Lung (tissue), 12 donors: Measurements from ENCODE around the gene FIS1. TPM values are rescaled to one million over a fixed set of nuclear protein-coding genes. Genes with fewer than 3 reads are reported as not detected.

Experiments used
- ATAC-seq: fragments of 200-7000 bp; cut with Tn5 transposase; one replicate; pipeline ENCODE4 v1.9.1; 2020; ENCODE audit warnings: moderate number of reproducible peaks; ENCODE audit not compliant: insufficient read depth, low FRiP score
- DNase-seq, 3 donors: peaks; one replicate each; pipeline ENCODE4 v3.0.0-alpha.2; 2013 to 2017
- H3K27ac ChIP-seq, 2 donors: one replicate each; pipeline ENCODE4 v1.5.1; 2013; ENCODE audit warnings: mild to moderate bottlenecking in 2 of 2, moderate library complexity in 2 of 2, control low read depth in 1 of 2, inconsistent platforms in 1 of 2, low read depth in 1 of 2, low read length in 1 of 2
- H3K27me3 ChIP-seq, 3 donors: one replicate each; pipeline ENCODE4 v1.5.1; 2013; ENCODE audit warnings: low read length in 2 of 3; ENCODE audit not compliant: control insufficient read depth in 3 of 3, insufficient read depth in 3 of 3
- H3K36me3 ChIP-seq, 4 donors: one replicate each; pipeline ENCODE4 v1.5.1; 2013; ENCODE audit warnings: low read length in 4 of 4, mild to moderate bottlenecking in 1 of 4, moderate library complexity in 1 of 4; ENCODE audit not compliant: control insufficient read depth in 4 of 4, insufficient read depth in 4 of 4
- H3K4me1 ChIP-seq, 5 donors: one replicate each; pipeline ENCODE4 v1.5.1; 2013; ENCODE audit warnings: low read length in 5 of 5, mild to moderate bottlenecking in 2 of 5, moderate library complexity in 1 of 5; ENCODE audit not compliant: control insufficient read depth in 5 of 5, insufficient read depth in 5 of 5
- H3K4me3 ChIP-seq: one replicate; pipeline ENCODE4 v1.5.1; 2013; ENCODE audit warnings: mild to moderate bottlenecking, control low read depth, moderate library complexity
- H3K9ac ChIP-seq, 2 donors: one replicate each; pipeline ENCODE4 v1.5.1; 2013; ENCODE audit warnings: low read length in 2 of 2, control low read depth in 1 of 2; ENCODE audit not compliant: insufficient read depth in 1 of 2
- H3K9me3 ChIP-seq, 4 donors: one replicate each; pipeline ENCODE4 v1.5.1; 2013; ENCODE audit warnings: low read length in 3 of 4, mild to moderate bottlenecking in 1 of 4, moderate library complexity in 1 of 4; ENCODE audit not compliant: control insufficient read depth in 4 of 4, insufficient read depth in 3 of 4
- CTCF ChIP-seq: IDR thresholded peaks from 2 replicates; pipeline ENCODE4 v1.5.1; 2012; ENCODE audit warnings: mild to moderate bottlenecking; ENCODE audit errors: control extremely low read depth, extremely low read depth
- WGBS, 2 donors: extraction: QIAGEN DNeasy Blood & Tissue Kit; methylation state at CpG; one replicate each; pipeline ENCODE4 v1.1.7; 2013; 5-methylcytosine and 5-hydroxymethylcytosine counted together
- polyA plus RNA-seq, 2 donors: library from polyadenylated mRNA; stranded (reverse); fragments of 200-250 nt; gene quantifications; one replicate each; pipeline ENCODE4 v1.2.1, GENCODE V29; 2013
- total RNA-seq, 2 donors: library from RNA; depleted of rRNA in 1 of 2; stranded (reverse); fragments of >200 nt in 1 of 2; gene quantifications; one replicate each; pipeline ENCODE4 v1.2.1, GENCODE V29; 2014 to 2021
- donor health status: control.
- donor health status: control.
- donor health status: Bipolar disorder and iron deficiency.
- donor health status: healthy.
- donor health status: DM: yes; HTN: yes; CAD: no.

FIS1 gene
- total and polyA plus RNA-seq, 4 donors = 109 to 235 (median 159) TPM

- ATAC-seq (no peak), DNase-seq (no peak)
- peaks cover 0 to 31% (median 8%) of the 10 kb centered on the region in 4 donors for H3K36me3 ChIP-seq
- WGBS, 2 donors = 46 to 76% methylated on average over 21 of the region's 21 CpGs
- H3K9me3 ChIP-seq = no peaks in the 10 kb centered on the region
- H3K4me3 ChIP-seq = no peak overlapping the region
- H3K27ac ChIP-seq = no peak overlapping the region
- no peaks in the 10 kb centered on the region for H3K27me3 ChIP-seq
- H3K9ac ChIP-seq = no peak overlapping the region
- peaks cover 0 to 22% (median 13%) of the 10 kb centered on the region in 5 donors for H3K4me1 ChIP-seq
- TF ChIP-seq CTCF = no peak
Measured at GRCh38 chr7:101236292-101236835, 8.5 kb downstream of the FIS1 start.

GRCh38 chr7:101235522-101235921 lies 9.4 kb downstream of the FIS1 start:
- ATAC-seq (no peak), DNase-seq (no peak)
- 69 to 79% methylated on average over 8 to 9 of the region's 9 CpGs for WGBS, 2 donors
- no peak overlapping the region for H3K4me3 ChIP-seq
- no peaks in the 10 kb centered on the region for H3K9me3 ChIP-seq
- no peaks in the 10 kb centered on the region for H3K27me3 ChIP-seq
- no peak for TF ChIP-seq CTCF
- peaks cover 0 to 31% (median 8%) of the 10 kb centered on the region in 4 donors for H3K36me3 ChIP-seq
- H3K27ac ChIP-seq = no peak overlapping the region
- H3K4me1 ChIP-seq = peaks cover 0 to 20% (median 13%) of the 10 kb centered on the region in 5 donors
- no peak overlapping the region for H3K9ac ChIP-seq

GRCh38 chr7:101235050-101235449 lies 9.8 kb downstream of the FIS1 start:
- H3K9ac ChIP-seq = no peak overlapping the region
- H3K4me1 ChIP-seq = peaks cover 0 to 18% (median 13%) of the 10 kb centered on the region in 5 donors
- H3K36me3 ChIP-seq = peaks cover 0 to 28% (median 8%) of the 10 kb centered on the region in 4 donors
- no peaks in the 10 kb centered on the region for H3K27me3 ChIP-seq
- no peak for TF ChIP-seq CTCF
- no peaks in the 10 kb centered on the region for H3K9me3 ChIP-seq
- DNase-seq = no peak
- H3K4me3 ChIP-seq = no peak overlapping the region
- peak overlapping the region in 1 of 2 donors; percentile 34 for H3K27ac ChIP-seq
- no peak for ATAC-seq
- 73 to 82% methylated on average over 11 of the region's 11 CpGs for WGBS, 2 donors

- no peak overlapping the region for H3K4me3 ChIP-seq
- ATAC-seq (no peak), DNase-seq (no peak)
- WGBS, 2 donors = 85 to 89% methylated on average over 5 of the region's 5 CpGs
- H3K36me3 ChIP-seq = peaks cover 0 to 25% (median 8%) of the 10 kb centered on the region in 4 donors
- H3K27me3 ChIP-seq = no peaks in the 10 kb centered on the region
- peak overlapping the region in 1 of 2 donors; percentile 34 for H3K27ac ChIP-seq
- H3K9ac ChIP-seq = no peak overlapping the region
- H3K4me1 ChIP-seq = peaks cover 0 to 18% (median 13%) of the 10 kb centered on the region in 5 donors
- no peaks in the 10 kb centered on the region for H3K9me3 ChIP-seq
- TF ChIP-seq CTCF = no peak
Measured at GRCh38 chr7:101234636-101235035, 10.2 kb downstream of the FIS1 start.
